RKO (cell line): ENCODE measurements around the gene SCD5.

Experiments
- DNase-seq: peaks from one replicate; pipeline ENCODE4 v3.0.0-alpha.2; 2016; ENCODE audit warnings: low spot score

SCD5 gene

GRCh38 chr4:82726596-82726995, 72.0 kb downstream of the SCD5 start:
- DNase-seq, result no peak

- DNase-seq, result peak; percentile 45
Measured at GRCh38 chr4:82721819-82722423, 76.7 kb downstream of the SCD5 start.

DNA sequence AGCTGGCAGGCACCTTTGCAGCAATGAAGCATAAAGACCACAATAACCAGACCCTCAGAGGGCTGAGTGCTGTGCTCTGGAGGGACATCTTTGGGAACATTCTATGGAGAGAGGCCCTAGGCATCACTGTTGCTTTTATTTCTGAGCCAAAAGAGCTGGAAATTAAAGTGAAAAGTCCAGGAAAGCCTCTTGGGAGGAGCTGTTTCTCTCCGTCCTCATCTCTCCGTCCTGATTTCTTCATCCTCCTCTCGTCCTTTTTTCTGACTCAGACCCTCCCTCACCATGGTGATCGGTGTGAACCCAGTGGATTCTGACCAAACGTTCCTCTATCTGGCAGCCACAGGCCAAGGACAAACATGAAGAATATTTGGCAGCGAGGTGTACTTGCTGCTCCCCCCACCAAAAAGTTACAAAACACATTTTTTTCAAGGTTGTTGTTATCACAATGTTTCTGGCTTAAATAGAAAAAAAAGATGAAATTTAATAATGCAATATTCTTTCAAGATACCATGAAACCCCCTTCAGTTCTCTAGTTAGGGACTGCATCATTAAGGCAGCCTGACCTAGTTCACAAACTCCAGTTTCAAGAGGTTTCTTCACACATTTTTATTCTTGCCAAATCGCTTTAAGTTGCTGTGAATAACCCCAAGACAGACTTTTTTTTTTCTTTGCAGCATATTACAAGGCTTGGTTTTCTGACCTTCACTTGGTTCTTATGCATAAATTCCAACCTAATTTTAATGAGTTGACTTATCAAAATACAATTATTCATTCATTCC, 80.2 kb downstream of the SCD5 start:
- DNase-seq, result no peak

DNA sequence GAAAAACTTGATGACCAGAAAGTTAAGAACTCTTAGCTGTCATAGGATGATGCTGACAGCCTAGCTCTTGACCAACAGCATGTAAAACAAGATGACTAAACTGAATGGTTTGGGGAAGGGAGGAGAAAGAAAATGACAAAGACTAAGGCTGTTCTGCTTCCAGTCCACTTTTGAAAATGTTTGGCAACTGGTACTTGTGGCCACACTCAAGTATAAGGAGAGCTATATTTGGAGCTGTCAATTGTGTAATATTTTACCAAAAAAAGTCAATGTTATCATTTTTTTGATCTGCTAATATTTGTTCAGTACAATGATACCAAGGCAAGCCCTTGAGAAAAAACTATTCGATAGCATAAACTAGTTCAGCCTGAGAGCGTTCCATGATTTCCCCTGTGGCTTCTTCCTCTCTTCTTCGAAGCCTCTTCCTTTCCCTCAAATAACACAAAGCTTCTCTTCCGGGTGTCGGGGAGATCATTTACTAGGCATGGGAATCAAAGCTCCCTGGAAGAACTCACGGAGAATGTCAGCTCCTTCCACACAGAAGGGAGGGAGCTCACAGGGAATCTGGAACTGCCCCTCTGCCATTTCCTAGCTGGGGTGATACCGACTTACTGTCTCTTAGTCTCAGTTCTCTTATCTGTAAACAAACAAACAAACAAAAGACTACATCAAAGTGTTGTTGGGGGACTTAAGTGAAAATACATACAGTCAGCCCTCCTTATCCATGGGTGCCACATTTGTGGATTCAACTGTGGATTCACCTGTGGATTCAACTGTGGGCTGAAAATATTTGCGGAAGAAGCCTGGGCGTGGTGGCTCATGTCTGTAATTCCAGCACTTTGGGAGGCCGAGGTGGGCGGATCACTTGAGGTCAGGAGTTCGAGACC, 82.6 kb downstream of the SCD5 start:
- DNase-seq, result peak; percentile 14

DNA sequence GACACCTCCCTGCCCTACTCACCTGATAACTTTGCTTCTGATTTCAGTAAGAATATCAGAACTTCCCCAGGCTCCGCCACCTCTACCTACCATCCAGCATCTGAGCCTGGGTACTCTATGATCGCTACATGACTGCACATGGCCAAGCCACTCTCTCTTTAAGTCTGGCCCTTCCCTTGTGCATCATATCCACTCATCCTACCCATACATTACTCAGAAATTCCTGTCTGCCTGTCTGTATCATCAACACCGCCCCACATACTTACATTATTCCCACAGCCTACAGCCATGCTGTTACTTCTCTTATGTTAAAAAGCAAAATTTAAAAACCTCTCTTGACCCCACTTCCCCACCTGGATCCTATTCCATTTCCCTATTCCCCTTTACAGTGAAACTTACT, 84.7 kb downstream of the SCD5 start:
- DNase-seq, result peak; percentile 35

GRCh38 chr4:82712561-82712960, 86.0 kb downstream of the SCD5 start:
- DNase-seq, result no peak

DNA sequence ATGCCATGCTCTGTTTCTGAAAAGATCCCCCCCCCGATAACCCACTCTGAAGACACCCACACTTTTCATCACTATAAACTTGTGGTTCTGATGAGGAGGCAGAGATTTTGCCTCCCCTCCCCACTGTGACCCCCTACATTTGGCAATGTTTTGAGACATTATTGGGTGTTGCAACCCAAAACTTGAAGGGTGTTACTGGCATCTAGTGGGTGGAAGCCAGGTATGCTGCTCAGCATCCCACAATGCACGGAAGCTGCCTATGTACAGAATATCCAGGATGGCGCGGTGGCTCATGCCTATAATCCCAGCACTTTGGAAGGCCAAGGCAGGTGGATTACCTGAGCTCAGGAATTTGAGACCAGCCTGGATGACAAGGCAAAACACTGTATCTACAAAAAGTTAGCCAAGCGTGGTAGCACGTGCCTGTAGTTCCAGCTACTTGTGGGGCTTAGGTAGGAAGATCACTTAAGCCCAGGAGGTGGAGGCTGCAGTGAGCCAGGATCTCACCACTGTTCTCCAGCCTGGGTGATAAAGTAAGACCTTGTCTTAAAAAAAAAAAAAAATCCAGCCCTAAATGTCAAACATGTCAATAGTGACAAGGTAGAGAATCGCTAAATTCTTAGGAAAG, 87.3 kb downstream of the SCD5 start:
- DNase-seq, result no peak

- DNase-seq, result no peak
Measured at GRCh38 chr4:82710197-82710929, 88.2 kb downstream of the SCD5 start.

DNA sequence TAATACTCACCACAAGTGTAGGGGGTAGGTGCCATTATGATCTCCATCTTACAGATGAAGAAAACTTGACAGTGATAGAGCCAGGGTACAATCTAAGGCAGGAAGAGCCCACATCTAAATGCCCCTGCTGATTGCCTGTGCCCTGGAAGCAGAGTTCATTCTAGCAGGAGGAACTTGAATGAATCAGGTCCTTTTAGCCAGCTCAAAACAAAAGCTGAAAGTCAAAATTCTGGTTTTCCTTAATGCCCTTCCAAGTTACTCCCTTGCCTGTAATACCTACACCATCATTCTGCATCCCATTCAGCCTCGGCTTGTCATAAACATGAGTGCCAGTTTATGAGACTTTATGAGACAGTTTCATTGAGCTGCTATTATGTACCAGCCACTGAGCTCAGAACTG, 89.6 kb downstream of the SCD5 start:
- no peak for DNase-seq

GRCh38 chr4:82706349-82707000, 92.1 kb downstream of the SCD5 start:
- no peak for DNase-seq

DNA sequence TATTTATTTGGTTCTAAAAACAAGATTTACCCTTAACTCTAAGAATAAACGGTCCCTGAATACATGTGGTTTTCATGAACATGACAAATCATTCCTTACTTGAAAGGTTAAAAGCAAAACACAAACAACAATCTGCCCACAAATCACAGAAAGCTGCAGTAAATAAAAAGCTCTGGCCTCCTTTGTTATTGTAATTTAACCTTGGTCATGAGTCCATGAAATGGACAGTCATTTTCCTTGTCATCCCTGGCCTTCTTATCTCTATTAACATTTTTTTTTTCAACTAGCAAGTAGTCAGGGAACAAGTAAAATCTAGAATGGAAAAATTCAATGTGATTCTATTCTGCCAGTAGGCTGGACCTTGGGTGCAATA, 92.7 kb downstream of the SCD5 start:
- DNase-seq, result no peak

DNA sequence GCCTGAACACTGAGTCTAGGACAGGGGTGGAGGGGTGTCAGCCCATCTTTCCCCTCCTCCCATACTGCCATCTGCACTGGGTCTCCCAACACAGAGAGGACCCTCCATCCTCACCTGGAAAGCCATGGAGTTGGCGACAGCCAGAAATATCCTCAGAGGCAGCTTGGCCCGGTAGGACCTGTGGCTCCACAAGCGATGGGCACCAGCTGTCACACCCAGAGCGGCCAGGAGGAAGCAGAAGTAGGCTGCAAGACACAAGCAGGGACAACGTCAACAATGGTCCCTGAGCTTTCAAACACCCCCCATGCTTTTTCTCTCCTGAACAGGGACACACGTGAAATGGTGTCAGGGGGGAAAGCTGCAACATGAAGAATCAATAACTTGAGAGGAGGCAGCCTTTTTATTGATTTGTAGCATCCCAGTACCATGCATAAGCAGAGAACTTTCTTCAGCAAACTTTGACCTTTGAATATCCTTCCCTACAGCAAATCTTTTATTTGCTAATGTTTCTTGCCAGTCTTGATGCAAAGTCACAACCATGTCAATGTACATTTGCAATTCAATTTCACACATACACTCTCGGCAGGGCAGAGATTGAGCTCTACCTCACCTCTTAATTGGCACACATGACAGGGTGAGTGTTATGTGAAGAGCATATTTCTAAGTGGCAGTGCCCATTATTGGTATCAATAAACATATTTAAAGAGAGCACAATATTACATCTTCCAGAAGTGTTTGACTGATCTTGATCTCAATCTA, 93.2 kb downstream of the SCD5 start:
- DNase-seq, result no peak

DNA sequence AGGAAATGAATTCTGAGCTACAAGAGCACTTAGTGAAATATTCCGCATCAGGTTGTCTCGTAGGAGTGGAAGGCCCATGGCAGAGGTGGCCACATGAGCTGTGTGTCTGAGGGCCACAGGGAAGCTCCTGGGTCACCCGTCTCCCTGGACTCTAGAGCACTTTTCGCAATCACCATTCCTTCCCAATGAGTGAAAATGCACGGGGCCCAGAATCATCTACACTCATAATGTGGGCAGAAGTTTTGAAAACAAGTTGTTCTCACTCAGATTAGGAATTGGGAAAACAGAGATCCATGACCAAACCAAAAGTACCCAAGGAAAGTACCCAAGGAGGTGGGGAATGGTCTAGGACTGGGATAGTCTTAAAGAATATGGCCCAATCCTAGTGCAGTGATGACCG, 94.4 kb downstream of the SCD5 start:
- no peak for DNase-seq

DNA sequence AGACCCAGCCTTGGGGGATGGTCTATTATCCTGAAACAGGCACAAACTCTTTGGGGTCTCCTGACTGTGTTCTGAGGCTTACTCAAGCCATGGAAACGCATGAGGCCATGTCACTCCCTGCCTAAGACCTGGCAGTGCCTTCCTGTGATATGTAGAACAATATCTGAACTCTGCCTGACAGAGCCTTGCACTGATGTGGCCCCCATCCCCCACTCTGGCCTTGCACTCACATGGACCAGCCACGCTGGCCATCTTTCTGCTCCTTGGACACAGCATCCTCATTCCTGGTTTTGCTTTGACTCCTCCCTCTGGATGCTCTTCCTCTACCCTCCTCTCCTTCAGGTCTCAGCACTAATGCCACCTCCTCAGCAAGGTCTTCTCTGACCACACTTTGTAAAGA, 100.2 kb downstream of the SCD5 start:
- DNase-seq, result no peak

DNA sequence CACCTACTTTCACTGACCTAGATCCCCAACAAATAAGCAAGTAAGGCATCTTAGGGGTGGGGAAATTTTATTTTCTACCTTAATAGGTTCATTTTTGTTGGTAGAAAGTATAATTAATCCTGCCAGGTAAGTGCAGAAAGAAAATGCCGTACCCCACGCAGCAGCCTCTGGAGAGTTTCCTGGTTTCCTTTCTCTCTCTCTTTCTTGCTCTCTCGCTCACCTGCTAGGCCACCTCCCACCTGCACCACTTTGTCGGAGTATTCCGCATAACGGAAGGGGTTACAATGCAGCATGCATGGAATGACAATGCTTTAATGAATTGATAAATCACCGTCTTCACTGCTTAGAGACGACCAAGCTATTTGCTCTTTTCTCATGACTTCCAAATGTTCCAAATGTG, 101.0 kb downstream of the SCD5 start:
- DNase-seq, result no peak

DNA sequence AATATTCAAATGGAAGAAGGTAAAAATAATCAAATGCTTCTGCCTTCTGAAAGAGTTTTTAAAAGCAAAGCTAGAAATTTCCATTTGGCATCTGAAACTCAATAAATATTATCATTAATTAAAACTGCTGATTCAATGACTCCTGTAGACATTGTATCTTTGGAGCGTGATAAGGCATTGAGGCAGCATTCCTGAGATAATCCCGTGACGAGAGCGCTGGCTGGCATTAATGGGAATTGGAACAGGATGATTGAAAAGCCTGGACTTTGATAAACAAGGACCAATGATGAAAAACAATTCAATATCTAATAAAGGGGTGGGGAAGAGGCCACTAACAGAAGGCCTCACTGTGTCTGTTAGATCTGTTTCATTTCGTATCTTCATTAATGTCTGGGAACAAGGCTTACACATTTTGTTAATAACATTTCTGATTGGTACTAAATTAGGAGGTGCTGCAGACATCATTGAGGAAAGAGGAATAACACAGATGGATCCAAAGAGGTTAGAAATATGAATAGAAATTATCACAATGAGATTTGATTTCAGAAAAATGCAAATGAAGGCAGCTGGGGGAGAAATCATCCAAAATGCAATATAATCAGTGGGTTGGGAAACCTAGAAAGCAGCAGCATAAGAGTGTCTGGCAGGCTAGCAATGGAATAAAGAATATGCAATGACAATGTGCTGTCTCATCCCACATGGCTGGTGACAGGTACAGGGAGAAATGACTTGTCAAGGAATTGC, 102.3 kb downstream of the SCD5 start:
- no peak for DNase-seq

GRCh38 chr4:82694892-82695291, 103.7 kb downstream of the SCD5 start:
- DNase-seq, result no peak

DNA sequence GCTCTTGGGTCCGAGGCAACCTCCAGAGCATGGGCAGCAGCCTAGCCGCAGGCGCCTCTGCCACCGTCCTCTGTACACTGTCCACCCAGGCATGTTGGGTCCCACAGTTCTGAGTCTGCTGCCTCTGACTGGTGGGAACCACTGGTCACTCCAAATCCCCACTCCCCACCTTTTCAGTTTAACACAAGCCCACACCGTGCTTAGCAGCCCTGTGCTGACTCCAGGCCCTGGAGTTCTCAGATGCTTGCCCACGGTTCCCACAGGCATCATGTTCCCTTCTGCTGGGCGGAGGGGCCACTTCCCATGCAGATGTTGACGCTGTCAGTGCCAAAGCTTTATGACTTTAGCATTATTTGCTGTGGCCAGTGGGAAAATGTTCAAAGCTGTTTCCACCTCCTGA, 104.5 kb downstream of the SCD5 start:
- no peak for DNase-seq

DNA sequence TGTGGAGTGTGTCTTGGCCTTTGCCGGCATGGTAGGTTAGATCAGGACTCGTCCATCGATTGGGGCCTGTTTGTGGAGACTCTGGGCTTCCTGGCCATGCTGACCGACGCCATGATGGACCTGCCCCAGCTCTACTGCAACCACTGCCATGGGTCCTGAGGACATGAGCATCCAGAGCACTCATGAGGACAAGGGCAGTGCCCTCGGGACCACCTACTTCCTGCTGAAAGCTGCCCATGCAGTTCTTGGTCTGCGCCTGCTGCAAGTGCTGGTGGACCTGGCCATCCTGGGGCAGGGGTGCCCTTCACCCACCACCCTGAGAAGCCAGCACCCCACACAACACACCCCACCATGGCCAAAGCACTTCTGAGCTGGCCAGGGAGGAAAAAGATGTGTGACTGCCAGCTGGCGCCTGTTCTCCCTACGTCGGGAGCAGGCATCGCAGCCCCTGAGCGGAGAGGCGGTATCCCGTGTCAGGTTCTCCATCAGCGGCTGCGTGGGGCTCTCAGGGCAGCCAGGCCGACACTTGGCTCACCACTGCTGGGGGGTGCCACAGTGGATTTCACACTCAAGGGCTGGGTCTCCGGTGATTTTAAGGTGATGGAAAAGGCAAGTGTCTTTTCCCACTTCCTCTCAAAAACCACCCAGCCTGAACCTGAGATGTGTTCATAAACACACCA, 106.4 kb downstream of the SCD5 start:
- DNase-seq, result no peak
